ENCODE measurements around the gene PTPN11.
"Not testable (repeated sequence)": the region's sequence is repeated elsewhere in the genome, so short reads cannot be mapped to it uniquely, and the experiment has no call there.

Gene PTPN11

DNA sequence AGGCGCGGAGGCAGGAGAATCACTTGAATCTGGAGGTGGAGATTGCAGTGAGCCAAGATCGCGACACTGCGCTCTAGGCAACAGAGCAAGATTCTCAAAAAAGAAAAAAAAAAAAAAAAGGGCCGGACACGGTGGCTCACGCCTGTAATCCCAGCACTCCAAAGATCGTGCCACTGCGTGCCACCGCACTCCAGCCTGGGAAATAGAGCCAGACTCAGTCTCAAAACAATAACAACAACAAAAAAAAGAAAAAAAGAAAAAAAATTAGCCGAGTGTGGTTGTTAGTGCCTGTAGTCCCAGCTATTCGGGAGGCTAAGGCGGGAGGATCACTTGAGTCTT is 8.9 kb upstream of the PTPN11 start:
- DNase-seq, result no peak

GRCh38 chr12:112413855-112414625 is 4.7 kb upstream of the PTPN11 start:
- no peak for DNase-seq

- DNase-seq, result not testable (repeated sequence)
Measured at GRCh38 chr12:112415457-112415856, 3.3 kb upstream of the PTPN11 start.

DNA sequence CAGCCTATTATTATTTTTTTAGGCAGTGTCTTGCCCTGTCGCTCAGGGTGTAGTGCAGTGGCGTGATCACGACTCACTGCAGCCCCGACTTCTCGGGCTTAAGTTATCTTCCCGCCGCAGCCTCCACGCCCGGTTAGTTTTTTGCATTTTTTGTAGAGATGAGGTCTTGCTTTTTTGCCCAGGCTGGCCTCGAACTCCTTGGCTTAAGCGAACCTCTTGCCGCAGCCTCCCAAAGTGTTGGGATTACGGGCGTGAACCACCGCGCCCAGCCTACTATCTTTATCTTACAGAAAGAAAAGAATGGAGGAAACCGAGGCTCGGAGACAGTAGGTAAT is 507 bp upstream of the PTPN11 start:
- DNase-seq, result no peak

DNA sequence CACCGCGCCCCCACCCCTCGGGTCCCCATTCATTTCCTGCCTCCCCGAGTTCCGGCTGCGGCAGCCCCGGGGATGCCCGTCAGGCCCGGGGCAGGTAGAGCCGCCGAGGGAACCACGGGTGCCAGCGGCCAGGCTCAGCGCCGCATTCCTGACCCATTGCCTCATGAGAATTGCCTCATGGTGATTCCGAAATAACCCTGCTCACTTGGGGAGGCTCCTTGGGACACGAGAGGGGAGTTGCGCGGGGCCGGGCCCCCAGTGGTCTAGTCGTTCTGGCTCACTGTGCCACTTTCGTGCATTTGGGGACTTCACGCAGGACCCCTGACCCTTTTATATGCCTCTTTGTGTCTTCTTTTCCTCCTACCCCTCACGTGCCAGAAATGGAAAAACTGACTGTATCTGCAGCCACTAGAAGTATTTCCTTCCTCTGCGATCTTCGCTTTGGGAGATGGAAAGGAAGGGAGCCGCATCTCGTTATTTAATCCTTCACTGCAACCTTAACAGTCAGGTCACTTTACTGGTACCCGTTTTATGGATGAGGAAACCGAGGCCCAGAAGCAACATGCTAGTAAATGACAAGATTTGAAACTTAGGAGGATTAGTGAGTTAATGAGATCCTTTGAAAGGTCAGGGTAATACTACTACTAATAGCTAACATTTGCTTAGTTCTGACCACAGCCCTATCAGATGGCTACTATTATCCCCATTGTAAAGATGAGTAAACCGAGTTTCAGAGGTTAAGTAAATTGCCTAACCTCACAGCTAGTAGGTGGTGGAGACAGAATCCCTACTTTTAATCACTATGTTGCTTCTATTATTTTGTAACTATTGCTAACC is 768 bp downstream of the PTPN11 start:
- peak; percentile 34 to 38 for DNase-seq

DNA sequence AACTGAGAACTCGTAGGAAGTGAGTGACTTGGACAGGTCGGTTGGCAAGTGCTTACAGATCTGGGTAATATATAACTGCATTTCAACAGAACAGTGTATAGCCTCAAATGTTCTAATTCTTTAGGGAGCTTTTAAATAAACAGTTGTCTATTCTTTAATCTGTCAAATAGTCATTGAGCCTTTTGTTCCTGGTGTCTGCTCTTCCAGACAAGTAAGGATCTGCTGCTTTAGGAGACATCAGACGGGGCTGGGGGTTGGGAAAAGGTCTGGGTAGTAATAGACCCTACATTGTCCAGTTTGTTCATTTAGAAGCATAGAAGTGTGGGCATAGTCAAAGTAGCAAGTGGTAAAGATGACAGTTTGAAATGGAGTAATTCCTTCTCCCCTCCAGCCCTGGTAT is 2.0 kb downstream of the PTPN11 start:
- no peak for DNase-seq

DNA sequence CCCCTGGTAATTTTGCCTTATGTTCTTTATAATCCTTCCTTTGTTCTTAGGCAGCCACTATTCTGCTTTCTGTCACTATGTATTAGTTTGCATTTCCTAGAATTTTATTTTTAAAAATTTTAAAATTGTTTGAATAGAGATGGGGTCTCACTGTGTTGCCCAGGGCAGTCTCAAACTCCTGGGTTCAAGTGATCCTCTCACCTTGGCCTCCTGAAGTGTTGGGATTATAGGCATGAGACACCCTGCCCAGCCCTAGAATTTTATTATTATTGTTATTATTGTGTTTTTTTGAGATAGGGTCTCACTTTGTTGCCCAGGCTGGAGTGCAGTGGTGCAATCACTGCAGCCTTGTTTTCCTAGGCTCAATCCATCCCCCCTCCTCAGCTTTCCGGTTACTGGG is 2.6 kb downstream of the PTPN11 start:
- no peak for DNase-seq

GRCh38 chr12:112422531-112422930 is 3.8 kb downstream of the PTPN11 start:
- DNase-seq, result no peak

DNA sequence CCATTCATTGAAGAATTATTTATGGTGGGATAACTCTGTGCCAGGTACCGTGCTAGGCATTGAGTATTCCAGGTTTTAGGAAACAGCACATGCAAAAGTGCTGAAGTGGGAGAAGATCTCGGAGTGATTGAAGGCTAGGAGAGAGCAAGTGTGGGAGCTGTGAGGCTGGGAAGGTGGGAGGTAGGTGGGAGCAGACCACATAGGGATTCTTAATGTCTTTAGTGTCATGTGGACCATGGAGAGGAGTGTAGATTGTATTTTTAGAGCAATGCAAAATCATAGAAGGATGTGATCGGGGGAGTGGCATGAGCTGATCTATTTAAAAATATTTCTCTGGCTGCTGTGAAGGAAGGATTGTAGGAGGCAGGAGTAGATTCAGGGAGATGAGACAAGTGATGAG is 5.4 kb downstream of the PTPN11 start:
- no peak for DNase-seq

DNA sequence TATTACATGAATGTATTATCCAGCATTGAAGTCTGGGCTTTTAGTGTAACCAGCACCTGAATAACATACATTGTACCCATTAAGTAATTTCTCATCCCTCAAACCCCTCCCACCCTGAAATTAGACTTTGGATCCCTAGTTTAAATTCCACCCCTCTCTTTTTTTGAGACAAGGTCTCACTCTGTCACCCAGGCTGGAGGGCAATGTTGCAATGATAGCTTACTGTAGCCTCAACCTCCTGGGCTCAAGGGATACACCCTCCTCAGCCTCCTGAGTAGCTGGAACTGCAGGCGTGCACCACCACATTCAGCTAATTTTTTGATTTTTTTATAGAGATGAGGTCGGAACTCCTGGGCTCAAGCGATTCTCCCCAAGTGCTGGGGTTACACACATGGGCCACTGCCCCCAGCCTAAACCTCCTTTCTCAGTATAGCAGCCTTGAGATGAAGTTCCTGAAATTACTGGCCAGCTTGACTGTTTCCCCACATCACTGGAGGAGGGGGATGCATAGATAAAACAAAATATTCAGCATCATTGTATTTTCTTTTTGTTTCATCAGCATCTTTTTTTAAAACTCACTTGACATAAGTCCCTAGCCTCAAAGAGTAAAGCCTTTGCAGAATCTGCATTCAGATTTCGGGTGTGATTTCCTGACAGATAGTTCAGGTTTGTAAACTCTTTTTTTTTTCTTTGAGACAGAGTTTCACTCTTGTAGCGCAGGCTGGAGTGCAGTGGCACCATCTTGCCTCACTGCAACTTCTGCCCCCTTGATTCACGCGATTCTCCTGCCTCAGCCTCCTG is 7.0 kb downstream of the PTPN11 start:
- DNase-seq, result no peak

DNA sequence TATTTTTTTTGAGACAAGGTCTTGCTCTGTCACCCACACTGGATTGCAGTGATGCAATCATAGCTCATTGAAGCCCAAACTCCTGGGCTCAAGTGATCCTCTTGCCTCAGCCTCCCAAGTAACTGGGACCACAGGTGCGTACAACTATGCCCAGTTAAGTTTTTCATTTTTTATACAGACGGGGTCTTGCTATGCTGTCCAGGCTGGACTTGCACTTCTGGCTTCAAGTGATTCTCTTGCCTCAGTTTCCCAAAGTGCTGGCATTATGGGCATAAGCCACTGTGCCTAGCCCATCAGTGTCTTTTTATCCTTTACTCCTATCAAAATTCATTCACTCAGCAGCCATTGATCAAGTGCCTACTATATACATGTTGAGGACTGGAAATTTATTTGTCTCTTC is 9.0 kb downstream of the PTPN11 start:
- no peak for DNase-seq

DNA sequence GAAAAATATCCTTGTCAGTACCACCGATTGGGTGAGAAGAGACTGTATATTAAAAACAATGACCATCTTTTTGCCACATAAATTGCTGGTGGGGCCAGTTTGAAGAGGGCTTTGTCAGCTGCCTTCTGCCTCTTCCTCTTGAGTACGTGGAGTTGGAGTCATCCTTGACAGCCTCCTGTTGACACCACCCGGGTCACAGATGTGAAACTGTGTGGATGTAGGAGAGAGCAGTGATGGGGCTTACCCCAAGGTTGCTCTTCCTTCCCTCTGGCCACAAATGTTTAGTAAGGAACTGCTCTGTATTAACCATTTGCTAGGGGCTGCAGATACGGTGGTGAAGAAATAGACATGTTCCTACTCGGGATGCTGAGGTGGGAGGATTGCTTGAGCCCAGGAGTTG is 12.2 kb downstream of the PTPN11 start:
- no peak for DNase-seq

DNA sequence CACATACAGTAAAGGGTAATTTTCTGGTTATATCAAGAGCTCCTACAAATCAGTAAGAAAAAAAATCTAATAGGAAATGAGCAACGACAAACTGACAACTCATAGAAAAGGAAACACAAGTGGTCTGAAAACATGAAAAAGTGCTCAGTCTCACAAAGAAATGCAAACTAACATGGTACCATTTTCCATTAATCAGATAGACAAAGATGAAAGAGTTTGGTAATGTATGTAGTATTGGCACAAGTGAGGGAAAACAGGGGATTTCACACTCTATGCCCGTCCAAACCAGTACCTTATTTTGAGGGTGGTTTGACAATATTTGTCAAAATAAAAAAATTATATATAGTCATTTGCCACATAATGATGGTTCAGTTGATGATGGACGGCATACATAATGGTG is 13.2 kb downstream of the PTPN11 start:
- no peak for DNase-seq

- no peak for DNase-seq
Measured at GRCh38 chr12:112433551-112433950, 14.8 kb downstream of the PTPN11 start.

DNA sequence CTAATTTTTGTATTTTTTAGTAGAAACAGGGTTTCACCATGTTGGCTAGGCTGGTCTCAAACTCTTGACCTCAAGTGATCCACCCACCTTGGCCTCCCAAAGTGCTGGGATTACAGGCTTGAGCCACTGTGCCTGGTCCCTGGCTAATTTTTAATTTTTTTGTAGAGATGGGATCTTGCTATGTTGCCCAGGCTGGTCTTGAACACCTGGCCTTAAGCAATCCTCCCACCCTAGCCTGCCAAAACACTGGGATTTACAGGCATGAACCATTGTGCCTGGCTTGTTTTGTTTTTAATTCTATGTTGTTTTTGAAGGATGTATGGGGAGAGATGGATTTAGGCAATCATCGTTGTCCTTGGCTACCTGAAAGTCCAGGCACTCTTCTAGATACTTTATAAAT is 19.9 kb downstream of the PTPN11 start:
- DNase-seq, result not testable (repeated sequence)

DNA sequence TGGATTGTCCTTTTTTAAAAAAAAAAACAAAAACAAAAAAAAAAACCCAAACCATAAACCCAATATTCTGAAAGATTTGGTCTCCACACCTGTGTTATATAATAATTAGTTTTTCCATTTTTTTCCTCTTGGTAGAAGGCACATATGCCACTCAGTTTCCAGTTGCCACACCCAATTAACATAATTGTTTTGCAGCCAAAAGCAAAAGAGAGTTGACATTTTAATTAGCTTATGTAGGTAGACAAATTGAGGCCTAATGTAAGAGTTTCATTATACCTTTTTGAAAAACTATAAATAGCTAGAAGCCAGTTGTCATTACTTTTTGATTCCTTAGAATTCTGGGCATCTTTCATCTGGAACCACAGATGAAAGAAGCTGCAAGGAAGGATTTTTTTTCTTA is 21.0 kb downstream of the PTPN11 start:
- no peak for DNase-seq

DNA sequence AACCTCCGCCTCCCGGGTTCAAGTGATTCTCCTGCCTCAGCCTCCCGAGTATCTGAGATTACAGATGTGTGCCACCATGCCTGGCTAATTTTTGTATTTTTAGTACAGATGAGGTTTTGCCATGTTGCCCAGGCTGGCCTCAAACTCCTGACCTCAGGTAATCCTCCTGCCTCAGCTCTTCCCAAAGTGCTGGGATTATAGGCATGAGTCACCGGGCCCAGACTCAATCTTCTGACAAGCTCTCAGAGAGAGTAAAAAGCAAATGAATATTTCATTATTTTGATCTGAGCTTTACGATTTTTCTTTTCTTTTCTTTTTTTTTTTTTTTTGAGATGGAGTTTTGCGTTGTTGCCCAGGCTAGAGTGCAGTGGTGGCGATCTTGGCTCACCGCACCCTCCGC is 21.9 kb downstream of the PTPN11 start:
- DNase-seq, result not testable (repeated sequence)

DNA sequence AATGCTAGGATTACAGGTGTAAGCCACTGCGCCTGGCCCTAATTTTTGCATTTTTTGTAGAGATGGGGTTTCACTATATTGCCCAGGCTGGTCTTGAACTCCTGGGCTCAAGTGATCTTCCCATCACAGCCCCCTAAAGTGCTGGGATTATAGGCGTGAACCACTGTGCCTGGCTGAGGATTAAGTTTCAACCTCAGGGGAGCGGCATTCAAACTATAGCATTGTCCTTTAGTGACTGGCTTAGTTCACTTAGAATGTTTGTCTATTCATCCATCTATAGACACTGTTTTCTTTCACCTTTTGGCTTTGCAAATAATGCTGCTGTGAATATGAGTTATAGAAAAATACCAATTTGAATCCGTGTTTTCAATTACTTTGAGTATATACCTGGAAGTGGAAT is 25.2 kb downstream of the PTPN11 start:
- no peak for DNase-seq

- DNase-seq, result no peak
Measured at GRCh38 chr12:112446008-112446725, 27.4 kb downstream of the PTPN11 start.

DNA sequence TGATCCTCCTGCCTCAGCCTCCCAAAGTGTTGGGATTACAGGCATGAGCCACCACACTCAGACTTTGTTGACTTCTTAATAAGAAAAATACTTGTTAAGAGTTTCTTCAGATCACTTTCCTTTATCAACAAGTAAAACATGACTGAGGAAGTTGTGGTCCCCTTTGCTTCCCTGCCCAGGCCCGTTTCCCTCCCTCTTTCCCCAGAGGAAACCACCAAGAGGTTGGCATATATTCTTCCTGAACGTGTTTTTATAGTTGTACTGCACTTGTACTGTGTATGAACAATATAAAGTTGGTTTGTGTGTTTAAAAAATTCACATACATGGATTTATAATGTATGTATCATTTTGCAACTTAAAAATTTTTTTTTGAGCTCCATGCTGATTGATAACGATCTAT is 28.4 kb downstream of the PTPN11 start:
- DNase-seq, result no peak

- DNase-seq, result not testable (repeated sequence)
Measured at GRCh38 chr12:112448165-112448564, 29.4 kb downstream of the PTPN11 start.

DNA sequence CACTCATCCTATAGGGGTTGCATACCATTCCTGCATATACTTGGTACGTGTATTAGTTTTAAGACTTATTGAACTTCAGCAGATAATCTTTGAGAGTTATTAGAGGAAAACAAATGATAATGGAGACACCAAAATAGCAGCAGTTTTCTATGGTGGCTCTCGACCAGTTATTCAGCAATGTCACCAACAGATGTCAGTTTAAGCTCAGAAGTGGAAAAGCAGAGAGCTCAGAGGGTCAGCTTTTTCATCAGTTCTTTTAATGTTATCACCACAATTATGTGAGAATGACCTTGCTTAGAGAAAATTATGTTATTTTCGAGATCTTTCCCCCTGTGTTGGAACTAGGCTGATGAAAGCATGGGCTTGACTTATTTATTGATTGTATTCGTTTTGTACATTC is 32.0 kb downstream of the PTPN11 start:
- DNase-seq, result no peak

- no peak for DNase-seq
Measured at GRCh38 chr12:112456029-112456428, 37.3 kb downstream of the PTPN11 start.
